ENCODE data around the gene DTL. TPM values are rescaled to one million over a fixed set of nuclear protein-coding genes. Genes with fewer than 3 reads are reported as not detected.

DTL gene
- total and polyA plus RNA-seq, 2 of the 13 experiments (the other 11 are each of a cell fraction or from before 2014, with no cell fraction given): 10.4 to 32.8 TPM

GRCh38 chr1:212030936-212031528, 4.5 kb upstream of the DTL start (continued):
- TF ChIP-seq KIAA2018 (CRISPR knock-in tag; IDR thresholded peaks at IDR 0.05; ENCODE audit: borderline replicate concordance) (no peak), HBP1 (CRISPR knock-in tag; IDR thresholded peaks at IDR 0.05; ENCODE audit: low read depth) (no peak), ARID4A (CRISPR knock-in tag; IDR thresholded peaks at IDR 0.05; ENCODE audit: borderline replicate concordance) (no peak; the same call in 1 of the 2 replicates), SYNCRIP (IDR thresholded peaks at IDR 0.05; ENCODE audit: insufficient read depth, low read depth, low read length) (no peak), ZNF138 (CRISPR knock-in tag; IDR thresholded peaks at IDR 0.05; ENCODE audit: low read depth) (no peak), TAF1 (CRISPR knock-in tag; IDR thresholded peaks at IDR 0.05) (no peak), KMT2B (CRISPR knock-in tag; IDR thresholded peaks at IDR 0.05) (no peak), ZNF552 (CRISPR knock-in tag; IDR thresholded peaks at IDR 0.05; ENCODE audit: borderline replicate concordance) (no peak), TEF (CRISPR knock-in tag; IDR thresholded peaks at IDR 0.05) (no peak), YY1 (IDR thresholded peaks at IDR 0.05; ENCODE audit: insufficient read depth, insufficient replicate concordance, low read depth, low read length) (no peak), RFXANK (CRISPR knock-in tag; IDR thresholded peaks at IDR 0.05) (no peak), IKZF5 (CRISPR knock-in tag; IDR thresholded peaks at IDR 0.05) (no peak), SMAD1 (CRISPR knock-in tag; IDR thresholded peaks at IDR 0.05; ENCODE audit: borderline replicate concordance, low read depth) (no peak)

Data from HepG2 (cell line).